GM18907 (cell line): ENCODE measurements around the gene ARPP21.
"Not testable (repeated sequence)": the region's sequence is repeated elsewhere in the genome, so short reads cannot be mapped to it uniquely, and the experiment has no call there.

ENCODE experiments used
- ATAC-seq: cut with Tn5 transposase; IDR thresholded peaks from one replicate; pipeline ENCODE4 v1.9.1; 2021; ENCODE audit warnings: mild to moderate bottlenecking, moderate library complexity; ENCODE audit not compliant: unreplicated experiment

The ARPP21 gene

DNA sequence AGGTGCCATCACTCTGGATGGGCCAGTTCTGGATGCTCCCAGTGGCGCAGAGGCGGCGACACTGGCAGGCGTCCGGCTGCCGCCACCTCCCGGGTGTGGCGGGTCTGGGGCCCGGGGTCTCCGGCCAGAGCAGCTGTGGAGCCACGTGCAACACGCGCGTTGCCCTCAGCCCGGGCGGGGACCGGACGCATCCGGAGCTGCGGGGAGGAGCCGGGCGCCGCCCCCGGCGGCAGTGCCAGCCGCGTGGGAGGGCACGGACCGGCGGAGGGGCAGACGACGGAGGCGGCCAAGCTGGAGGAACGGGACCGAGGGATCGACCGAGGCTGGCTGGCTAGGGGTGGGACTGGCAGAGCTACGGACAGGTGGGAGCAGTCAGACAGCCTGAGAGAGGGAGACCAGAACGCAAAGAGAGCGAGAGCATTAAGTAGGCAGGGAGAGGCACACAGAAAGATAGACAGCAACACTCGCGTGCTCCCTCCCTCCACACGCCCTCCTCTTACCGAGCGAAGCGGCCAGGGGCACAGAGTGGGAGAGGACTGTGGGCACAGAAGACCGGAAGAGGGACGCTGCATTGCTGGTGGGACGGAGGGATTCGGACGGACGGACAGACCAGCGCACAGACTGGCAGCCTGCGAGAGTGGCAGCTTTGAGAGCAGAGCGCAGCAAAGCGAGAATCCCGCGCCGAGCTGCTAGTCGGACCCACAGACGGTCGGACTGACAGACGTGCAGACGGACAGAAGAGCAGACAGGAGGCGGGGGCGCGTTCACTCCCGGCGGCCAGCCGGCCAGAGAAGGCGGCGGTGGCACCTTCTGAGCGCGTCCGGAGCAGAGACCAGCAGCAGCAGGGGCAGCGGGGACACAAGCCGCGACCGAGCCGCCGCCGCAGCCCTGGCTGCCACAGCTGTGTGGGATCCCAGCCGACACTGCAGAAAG is at the start of gene ARPP21:
Gene ARPP21 (plus strand): TSS at position 272 of the 933 bp plus-strand sequence. CDS start 42,227 bp downstream, outside the sequence.
- peak; percentile 47 for ATAC-seq

DNA sequence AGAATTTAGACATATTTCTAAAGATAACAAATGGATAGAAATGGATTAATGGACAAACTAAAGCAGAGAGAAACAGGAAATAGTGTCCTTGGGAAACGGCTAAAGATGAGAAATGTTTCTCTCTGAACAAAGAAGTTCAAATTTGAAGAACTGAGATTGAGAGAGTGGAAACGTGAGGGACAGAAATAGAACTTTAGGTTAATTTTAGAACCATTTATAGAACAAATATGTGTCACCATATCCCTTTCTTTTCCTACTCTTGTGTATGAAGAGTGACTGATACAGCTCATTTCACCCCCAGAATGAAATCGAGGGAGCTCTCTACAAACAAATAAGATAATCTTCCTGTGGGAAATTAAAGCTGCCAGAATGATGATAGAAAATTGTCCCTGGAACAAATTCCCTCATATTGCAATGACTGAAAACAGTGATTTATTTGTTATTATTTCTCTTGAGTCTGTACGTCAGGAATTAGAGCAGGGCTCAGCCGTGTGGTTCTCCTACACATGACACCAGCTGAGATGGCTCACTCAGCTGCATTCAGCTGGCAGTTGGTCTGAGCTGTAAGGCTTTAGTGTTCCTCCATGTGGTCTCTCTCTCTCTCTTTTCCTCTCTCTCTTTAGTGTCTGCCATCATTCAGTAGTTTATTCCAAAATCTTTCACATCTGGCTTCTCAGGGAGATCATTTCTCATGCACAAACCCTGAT is 46.6 kb upstream of the ARPP21 start:
- ATAC-seq, result peak; percentile 54

DNA sequence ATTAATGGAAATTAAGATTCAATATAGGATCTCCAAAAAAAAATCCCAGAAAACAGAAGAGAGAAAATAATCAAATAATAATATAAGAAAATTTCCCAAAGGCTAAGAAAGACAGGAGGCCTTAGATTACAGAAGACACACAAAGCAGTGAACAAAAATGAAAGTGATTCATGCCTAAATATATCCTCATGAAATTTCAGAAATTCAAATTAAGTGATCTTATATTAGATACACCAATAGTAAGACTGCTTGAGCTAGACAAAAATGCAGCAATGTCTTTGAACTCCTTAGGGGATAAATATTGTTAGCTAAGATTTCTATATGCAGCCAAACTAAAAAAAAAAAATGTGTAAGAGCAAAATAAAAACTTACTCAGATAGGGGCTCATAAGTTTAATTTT is 44.6 kb upstream of the ARPP21 start:
- ATAC-seq, result no peak

DNA sequence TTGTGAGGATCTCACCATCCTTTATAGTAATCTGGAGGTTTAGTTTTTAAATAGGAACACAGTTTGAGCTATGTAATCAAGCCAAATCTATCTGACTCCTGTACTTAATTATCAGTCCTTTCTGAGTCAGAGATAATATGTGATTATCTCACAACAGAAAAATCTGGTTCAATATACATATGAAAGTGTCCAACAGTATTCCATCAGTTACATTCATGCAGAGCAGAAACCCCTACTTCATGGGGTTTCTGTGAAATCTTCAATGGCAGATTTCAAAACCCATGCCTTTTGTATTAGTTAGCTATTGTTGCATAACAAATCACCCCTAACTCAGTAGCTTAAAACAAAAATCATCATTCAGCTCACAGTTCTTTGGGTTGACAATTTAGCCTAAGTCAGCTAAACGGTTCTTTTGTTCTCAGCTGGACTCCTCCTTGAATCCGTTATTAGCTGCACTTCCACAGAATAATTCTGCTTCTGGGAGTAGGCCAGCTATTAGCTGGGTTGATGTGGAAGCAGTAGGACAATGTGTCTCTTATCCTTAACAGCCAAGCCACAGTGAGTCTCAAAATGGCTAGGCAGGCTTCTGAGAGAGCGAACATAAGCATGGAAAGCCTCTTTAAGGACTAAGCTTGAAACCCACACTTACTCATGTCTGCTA is 42.9 kb upstream of the ARPP21 start:
- no peak for ATAC-seq

DNA sequence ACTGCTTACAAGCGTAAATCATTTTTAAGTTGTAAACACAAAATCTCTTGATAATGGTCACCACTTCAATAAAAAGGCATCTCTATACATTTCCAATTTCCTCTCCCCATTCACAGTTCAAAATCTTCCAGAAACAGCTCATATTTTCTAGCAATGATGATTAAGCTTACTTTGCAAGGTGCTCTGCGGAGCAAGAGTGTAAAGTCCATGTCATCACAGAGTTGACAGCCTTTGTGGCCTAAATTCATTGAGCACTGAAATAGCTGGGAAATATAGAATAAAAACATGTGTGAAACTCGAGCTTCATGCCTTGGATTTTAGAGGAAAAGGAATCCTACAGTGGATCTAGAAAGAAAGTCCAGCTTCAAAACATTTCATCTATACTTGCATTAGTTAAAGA is 41.8 kb upstream of the ARPP21 start:
- no peak for ATAC-seq

DNA sequence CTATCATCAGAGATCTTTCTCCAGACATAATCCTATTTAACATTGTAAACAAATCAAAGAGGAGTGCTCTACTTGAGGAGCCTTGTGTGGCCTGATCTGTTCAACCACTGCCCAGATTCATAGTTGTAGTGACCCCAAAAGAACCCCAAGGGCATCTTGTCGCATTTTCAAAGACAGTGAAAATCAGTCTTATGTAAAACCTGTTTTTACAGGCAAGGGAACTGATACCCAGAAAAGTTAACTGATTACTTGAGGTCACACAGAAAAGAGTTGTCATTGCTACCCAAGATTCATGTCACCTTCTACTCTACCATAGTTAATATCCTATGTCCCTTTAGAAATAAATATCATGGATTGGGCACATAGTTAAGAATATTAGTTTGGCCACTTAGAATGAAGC is 40.5 kb upstream of the ARPP21 start:
- ATAC-seq, result no peak

DNA sequence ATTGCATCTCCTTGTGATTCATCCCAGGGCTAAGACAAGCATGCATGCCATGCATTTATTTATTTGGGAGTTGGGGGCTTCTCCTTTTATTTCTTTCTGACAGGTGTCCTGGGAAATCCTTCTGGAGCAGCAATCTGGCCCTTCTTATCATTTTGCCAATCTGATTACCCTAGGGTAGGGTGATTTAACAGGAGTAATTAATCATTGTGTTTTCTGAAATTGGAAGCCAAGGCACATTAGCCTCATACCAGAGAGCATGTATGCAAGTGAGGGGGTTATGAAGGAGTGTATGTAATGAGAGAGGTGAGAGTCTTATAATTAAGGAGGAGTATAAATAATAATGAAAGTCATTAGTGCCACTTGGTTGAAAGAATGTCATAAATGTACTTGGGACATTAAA is 37.4 kb upstream of the ARPP21 start:
- no peak for ATAC-seq

DNA sequence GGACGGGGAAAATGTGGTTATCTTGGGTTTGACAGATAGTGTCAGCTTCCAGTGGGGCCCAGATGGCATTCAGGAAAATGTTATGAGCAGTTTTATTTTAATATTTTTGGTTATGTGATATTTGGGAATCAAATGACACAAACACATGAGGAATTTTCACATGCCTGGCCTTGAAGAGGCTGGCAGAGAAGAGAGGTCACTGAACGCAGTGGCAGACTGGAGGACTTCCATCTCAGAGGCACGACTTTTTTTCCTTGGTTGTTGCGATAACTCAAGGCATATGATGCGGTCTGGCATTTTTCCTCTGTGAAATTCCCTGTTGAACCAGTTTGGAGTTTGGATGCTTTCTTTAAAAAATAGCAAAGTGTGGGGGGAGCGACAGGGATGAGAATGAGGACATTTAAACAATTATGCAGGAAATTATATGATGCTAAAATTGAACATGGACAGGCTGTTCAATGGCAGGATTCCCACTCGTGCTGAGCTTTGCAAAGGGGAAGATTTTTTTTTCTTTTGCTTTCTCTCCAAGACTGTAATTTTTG is 36.9 kb upstream of the ARPP21 start:
- no peak for ATAC-seq

DNA sequence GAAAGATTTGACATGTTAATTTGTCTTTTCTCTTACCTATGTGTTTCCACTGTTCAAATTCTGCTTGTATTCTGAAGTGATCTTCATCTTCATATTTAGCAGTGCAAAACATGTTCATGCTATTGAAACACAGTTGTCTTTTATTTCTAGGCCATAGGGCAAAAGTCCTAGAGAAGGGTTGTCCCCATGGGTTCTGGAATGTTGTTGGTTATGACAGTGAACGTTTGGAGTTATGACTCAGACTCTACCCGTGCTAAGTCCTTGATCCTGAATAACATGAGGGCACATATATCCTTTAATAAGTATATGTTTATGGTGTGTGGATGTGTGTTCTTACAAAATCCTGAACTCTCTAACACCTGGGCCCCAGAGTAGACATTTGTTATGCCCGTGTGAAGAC is 23.0 kb upstream of the ARPP21 start:
- no peak for ATAC-seq

DNA sequence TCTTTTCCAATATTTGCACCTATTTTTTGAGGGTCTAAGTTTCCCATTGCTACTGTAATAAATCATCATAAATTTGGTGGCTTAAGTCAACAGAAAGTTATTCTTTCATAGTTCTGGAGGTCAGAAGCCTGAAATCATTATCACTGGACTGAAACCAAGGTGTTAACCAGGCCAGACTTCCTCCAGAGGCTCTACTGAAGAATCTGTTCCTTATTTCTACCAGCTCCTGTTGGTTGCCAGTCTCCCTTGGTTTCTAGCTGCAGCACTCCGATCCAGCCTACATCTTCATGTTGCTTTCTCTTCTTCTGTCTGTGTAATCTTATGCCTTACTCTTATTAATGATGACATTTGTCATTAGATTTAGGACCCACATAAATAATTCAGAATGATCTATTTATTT is 22.0 kb upstream of the ARPP21 start:
- no peak for ATAC-seq

DNA sequence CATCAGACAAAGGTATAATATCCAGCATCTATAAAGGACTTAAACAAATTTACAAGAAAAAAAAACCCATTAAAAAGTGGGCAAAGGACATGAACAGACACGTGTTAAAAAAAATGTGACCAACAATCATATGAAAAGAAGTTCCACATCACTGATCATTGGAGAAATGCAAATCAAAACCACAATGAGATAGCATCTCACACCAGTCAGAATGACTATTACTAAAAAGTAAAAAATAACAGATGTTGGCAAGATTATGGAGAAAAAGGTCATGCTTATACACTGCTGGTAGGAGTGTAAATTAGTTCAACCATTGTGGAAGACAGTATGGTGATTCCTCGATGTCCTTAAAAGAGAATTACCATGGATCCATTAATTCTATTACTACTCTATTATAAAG is 19.1 kb upstream of the ARPP21 start:
- not testable (repeated sequence) for ATAC-seq

DNA sequence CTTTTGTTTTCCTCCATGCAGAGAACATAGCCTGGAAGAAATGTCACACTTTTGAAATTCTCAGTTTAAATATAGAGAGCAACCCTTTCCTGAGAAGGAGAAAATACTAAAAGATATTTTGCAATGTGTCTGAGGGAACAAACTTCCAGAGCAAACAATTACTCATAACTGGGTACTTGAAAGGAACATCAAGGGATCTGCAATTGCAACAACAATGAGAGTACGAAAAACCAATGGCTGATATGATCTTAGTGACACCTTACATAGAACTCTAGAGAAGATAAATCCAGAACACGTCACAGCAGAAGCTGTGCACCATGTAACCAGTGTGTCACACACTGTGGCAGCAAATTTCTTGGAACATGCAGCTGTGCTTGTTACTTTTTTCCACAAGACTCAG is 14.6 kb upstream of the ARPP21 start:
- no peak for ATAC-seq

DNA sequence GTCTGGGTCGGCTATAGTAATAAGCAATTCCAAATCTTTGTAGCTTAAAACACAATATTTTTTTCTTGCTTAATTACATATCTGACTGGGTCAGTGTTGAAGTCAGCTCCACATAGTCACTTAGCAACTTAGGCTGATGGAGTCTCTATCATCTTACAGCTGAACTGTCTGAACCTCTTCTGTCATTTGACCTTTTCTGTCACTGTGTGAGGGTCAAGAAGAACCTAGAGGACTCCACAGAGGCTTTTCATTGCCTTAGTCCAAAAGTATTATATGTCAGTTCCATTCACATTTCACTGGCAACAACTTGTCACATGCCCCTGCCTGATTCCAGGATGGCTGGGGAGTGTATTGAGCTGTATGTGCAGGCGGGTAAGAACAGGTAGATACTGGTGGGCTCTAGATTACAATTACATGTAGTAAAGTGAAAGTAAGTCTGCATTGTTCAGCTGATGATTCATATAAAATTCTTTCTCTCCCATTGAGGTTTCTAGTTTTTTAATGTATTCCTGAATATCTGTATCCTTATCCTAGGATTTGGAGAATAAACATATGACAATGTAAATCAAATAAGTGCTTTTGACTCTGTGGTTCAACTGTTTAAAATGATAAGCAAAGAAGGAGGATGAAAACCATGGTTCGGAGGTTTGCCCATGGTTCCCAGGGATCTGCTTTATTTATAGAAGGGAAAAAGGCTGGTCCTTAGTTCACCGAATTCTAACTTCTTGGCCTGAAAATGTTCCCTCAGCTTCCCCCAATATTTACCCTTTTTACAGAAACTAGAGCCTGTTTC is 5.8 kb upstream of the ARPP21 start:
- no peak for ATAC-seq

DNA sequence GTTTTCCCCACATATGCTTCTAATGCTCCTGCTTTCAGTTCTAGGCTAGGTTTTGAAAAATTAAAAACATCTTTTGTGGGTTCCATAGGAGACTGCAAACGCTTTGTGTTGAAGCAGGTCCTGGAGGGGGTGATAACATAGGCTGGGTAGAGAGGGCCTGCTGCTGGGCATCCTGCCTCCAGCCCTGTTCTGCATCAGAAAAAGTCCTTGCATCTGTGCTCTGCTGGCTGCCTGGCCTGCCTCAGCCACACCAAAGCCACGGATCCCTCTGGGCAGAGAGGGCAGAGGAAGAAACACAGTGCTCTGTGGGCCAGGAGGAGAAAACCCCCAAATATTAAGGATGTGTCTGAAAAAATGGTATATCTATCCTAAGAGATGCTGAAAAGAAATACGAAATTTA is 3.9 kb upstream of the ARPP21 start:
- ATAC-seq, result no peak

DNA sequence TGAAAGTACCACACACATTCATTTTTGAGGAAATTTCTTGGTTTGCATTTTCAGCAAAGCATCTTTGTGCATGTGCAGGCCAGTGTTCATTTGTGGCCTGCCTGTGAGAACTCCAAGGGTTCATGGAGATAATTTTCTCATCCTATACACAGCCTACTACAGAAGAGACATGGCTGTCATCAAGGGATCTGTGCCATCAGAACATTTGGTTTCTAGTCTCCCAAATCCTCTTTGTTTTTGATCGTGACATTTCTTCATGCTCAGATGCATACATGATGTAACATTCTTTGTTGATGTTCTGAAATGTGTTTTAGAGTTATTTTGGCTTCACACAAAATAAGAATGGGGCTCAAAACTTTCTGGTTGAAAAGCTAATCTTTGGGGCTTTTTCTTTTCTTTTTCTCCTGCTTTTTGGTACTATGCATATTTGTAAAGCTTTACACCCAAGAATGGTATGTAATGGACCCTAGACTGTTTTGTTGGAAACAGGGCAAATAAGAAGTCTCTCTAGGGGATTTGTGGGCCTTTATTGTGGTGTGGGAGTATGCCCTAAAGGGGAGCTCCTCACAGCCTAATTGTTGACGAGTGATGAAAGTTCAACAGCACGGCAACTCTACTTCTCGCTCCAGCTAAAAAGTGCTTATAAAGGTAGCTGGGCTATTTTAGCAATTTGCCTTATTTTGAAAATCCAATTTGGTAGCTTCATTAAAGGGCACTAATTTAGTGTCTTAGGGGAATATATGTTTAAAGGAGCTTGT is 3.2 kb upstream of the ARPP21 start:
- no peak for ATAC-seq

DNA sequence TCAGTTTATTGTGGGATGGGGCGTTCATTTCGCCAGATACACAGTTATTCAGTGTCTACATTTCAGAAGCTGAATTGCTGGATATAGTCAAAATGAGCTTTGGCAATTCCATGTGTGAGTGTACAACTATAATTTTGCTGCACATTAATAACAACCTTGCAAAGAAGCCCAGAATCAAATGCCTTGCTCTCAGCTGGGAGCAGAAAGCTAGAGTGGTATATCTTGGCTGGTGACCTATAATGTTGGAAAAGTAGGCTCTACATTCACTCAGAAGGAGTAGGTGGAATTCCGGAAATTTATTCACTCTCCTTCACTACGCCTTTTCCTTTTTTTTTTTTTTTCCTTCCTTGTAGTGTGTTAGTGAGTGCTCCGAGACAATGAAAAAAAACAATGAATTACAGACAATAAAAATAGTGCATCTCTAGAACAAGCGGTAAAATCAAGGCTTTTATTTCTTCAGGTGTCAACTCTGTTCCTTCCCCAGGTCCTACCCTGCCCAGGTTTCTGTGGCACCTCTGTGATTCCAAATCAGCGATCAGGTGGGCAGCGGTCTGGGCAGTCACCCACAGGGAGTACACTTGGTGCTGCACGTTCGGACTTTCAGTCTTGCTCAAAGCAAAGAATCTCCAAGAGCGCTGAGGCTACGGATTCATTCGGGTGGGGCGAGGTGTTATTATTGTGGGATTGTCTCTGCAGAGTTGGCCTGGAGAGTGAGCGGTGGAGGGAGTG is 910 bp upstream of the ARPP21 start:
- ATAC-seq, result no peak

DNA sequence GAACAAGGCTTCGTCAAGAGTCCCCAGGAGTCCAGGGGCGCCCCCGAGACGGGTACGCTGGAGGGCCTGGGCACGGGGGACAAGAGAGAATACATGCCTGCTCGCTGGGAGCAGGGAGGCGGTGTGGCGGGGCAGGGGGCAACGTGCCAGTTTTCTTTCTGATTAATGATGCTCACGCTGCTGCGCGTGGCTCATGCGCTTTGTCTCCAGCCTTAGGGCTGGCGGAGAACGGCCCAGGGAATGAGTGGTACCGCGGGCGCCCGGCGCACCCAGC is 408 bp upstream of the ARPP21 start:
- peak; percentile 17 for ATAC-seq

DNA sequence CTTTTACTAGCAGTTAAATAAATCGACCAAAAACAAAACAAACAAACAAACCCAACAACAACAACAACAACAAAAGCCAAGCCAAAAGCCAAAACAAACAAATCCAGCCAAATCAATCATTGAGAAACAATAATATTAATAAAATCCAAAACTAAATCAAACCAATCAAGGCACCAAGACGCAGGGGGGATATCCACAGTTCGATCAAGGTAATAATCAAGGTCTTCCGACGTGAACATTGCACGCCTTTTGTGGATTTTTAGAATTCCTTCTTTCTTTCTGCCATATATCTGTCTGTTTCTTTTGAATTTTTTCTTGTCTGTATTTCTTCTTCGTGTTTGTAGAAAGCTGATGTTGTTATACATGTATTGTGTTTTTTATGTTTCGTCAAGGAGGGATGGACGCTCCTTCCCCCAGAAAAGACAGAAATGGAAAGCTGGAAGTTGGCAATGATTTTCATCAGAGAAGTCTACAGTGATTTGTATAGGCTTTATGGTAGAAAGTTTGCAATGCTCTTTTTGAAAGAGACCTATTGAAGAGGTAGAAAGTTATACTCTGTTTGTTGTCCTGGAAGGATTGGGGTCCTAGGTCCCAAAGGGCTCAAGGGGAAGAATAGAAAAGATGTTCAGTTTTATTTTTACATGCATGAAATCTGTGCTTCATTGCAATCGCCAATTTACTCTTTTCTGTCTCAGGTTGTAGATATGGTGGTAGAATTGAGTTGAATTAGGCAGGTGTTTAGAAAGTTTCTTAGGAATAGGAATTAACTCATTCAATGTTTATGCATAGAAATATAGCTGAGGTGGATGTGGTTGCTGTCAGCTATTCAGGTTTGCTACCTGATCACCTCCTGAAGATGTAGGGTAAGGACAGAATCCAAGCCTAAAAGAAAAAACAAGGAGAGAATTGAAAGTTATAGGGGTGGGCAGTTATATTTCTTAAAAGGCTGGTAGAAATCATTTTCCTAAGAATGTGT is 1.2 kb downstream of the ARPP21 start:
- no peak for ATAC-seq
